Measurements from ENCODE around the gene BMI1.

DNA sequence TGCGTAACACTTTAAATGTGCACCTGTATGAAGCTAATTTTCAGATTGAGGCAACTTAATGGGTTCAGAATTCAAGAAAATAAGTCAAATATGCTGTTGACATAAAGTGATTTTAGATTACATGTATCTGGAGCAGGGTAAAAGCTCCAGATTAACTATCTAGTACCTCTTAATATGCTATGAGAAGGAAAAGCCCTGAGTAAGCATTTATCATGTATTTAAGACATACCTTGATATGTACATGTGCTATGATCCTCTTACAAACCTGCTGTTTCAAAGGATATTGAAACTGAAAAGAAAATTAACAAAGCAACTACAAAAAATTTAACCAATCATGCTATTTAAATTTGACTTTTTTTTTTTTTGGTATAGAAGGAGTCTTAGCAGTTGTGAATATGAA is 28.9 kb downstream of the BMI1 start:
- no peak for TF ChIP-seq ZC3H10 (CRISPR knock-in tag; IDR thresholded peaks at IDR 0.05)
- TF ChIP-seq TCF4 (CRISPR knock-in tag; IDR thresholded peaks at IDR 0.05; ENCODE audit: borderline replicate concordance), result no peak
- TF ChIP-seq, protein P1, sequence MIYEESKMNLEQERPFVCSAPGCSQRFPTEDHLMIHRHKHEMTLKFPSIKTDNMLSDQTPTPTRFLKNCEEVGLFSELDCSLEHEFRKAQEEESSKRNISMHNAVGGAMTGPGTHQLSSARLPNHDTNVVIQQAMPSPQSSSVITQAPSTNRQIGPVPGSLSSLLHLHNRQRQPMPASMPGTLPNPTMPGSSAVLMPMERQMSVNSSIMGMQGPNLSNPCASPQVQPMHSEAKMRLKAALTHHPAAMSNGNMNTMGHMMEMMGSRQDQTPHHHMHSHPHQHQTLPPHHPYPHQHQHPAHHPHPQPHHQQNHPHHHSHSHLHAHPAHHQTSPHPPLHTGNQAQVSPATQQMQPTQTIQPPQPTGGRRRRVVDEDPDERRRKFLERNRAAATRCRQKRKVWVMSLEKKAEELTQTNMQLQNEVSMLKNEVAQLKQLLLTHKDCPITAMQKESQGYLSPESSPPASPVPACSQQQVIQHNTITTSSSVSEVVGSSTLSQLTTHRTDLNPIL (CRISPR knock-in tag; IDR thresholded peaks at IDR 0.05; ENCODE audit: low read depth), result no peak
- no peak for TF ChIP-seq ZFP3 (CRISPR knock-in tag; IDR thresholded peaks at IDR 0.05)
- TF ChIP-seq ZNF70 (CRISPR knock-in tag; IDR thresholded peaks at IDR 0.05), result no peak
- no peak for TF ChIP-seq SNAI2 (CRISPR knock-in tag; IDR thresholded peaks at IDR 0.05)
- no peak for TF ChIP-seq ZFP30 (CRISPR knock-in tag; IDR thresholded peaks at IDR 0.05)
- TF ChIP-seq, protein P2, sequence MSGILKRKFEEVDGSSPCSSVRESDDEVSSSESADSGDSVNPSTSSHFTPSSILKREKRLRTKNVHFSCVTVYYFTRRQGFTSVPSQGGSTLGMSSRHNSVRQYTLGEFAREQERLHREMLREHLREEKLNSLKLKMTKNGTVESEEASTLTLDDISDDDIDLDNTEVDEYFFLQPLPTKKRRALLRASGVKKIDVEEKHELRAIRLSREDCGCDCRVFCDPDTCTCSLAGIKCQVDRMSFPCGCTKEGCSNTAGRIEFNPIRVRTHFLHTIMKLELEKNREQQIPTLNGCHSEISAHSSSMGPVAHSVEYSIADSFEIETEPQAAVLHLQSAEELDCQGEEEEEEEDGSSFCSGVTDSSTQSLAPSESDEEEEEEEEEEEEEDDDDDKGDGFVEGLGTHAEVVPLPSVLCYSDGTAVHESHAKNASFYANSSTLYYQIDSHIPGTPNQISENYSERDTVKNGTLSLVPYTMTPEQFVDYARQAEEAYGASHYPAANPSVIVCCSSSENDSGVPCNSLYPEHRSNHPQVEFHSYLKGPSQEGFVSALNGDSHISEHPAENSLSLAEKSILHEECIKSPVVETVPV (CRISPR knock-in tag; IDR thresholded peaks at IDR 0.05), result no peak
- no peak for TF ChIP-seq PPARA (CRISPR knock-in tag; IDR thresholded peaks at IDR 0.05; ENCODE audit: borderline replicate concordance)
- TF ChIP-seq RARB (CRISPR knock-in tag; IDR thresholded peaks at IDR 0.05), result no peak
- TF ChIP-seq ISL1 (CRISPR knock-in tag; IDR thresholded peaks at IDR 0.05), result no peak
- TF ChIP-seq CSDC2 (CRISPR knock-in tag; IDR thresholded peaks at IDR 0.05), result no peak
- no peak for TF ChIP-seq ZNF565 (CRISPR knock-in tag; conservative IDR thresholded peaks at IDR 0.05; ENCODE audit: low read depth)
- TF ChIP-seq, protein P3, sequence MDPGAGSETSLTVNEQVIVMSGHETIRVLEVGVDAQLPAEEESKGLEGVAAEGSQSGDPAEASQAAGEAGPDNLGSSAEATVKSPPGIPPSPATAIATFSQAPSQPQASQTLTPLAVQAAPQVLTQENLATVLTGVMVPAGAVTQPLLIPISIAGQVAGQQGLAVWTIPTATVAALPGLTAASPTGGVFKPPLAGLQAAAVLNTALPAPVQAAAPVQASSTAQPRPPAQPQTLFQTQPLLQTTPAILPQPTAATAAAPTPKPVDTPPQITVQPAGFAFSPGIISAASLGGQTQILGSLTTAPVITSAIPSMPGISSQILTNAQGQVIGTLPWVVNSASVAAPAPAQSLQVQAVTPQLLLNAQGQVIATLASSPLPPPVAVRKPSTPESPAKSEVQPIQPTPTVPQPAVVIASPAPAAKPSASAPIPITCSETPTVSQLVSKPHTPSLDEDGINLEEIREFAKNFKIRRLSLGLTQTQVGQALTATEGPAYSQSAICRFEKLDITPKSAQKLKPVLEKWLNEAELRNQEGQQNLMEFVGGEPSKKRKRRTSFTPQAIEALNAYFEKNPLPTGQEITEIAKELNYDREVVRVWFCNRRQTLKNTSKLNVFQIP (CRISPR knock-in tag; IDR thresholded peaks at IDR 0.05; ENCODE audit: borderline replicate concordance, low read depth), result no peak
